GM12892 (cell line): ENCODE measurements around the gene SLIT3.

Experiments used
- POLR2A ChIP-seq: IDR thresholded peaks from 2 replicates; pipeline ENCODE4 v1.6.1; 2011; ENCODE audit warnings: low read depth, low read length, control low read depth
- TAF1 ChIP-seq: IDR thresholded peaks from 2 replicates; pipeline ENCODE4 v1.6.1; 2011; ENCODE audit warnings: low read depth, mild to moderate bottlenecking, control low read depth, low read length, borderline replicate concordance

- TF ChIP-seq TAF1 (no peak), POLR2A (no peak)
These were observed 512.2 kb downstream of the SLIT3 start for GRCh38 chr5:168788786-168789185.
